Measurements from ENCODE around the gene PCNX3. TPM values are rescaled to one million over a fixed set of nuclear protein-coding genes. Genes with fewer than 3 reads are reported as not detected.

The PCNX3 gene
- total RNA-seq, 1 experiment from 2014 or later = 50.4 TPM

- ATAC-seq = no peak
Observed at GRCh38 chr11:65624931-65625627, 9.5 kb downstream of the PCNX3 start.

More at GRCh38 chr11:65624931-65625627, 9.5 kb downstream of the PCNX3 start:
- TF ChIP-seq SRF (IDR thresholded peaks at IDR 0.05; ENCODE audit: low read depth) (no peak), POLR2A (IDR thresholded peaks at IDR 0.05; ENCODE audit: borderline replicate concordance, extremely low read depth, insufficient read depth, insufficient read length) (no peak), RAD21 (IDR thresholded peaks at IDR 0.05; ENCODE audit: low read depth) (no peak), TCF7L2 (IDR thresholded peaks at IDR 0.05; ENCODE audit: borderline replicate concordance, extremely low read depth, insufficient read depth, insufficient read length) (no peak), ZBTB33 (IDR thresholded peaks at IDR 0.05; ENCODE audit: extremely low read depth, insufficient replicate concordance, low read length) (no peak), EZH2phosphoT487 (IDR thresholded peaks at IDR 0.05; ENCODE audit: borderline replicate concordance) (no peak), MAX (IDR thresholded peaks at IDR 0.05) (no peak), ATF3 (IDR thresholded peaks at IDR 0.05) (no peak), SP1 (IDR thresholded peaks at IDR 0.05; ENCODE audit: low read depth) (no peak), CTCF (IDR thresholded peaks at IDR 0.05 in 2 of 3, conservative IDR thresholded peaks at IDR 0.05 in 1 of 3; ENCODE audit: borderline replicate concordance in 1 of 3, insufficient read depth in 1 of 3, low read depth in 2 of 3, low read length in 2 of 3) (no peak), YY1 (IDR thresholded peaks at IDR 0.05; ENCODE audit: extremely low read depth, insufficient replicate concordance, low read depth, low read length) (no peak), EGR1 (IDR thresholded peaks at IDR 0.05; ENCODE audit: low read depth) (no peak), ZFX (IDR thresholded peaks at IDR 0.05) (no peak), ZNF274 (IDR thresholded peaks at IDR 0.05; ENCODE audit: low read depth, low read length) (no peak), EZH2 (IDR thresholded peaks at IDR 0.05) (no peak), JUND (IDR thresholded peaks at IDR 0.05) (no peak), SIN3A (IDR thresholded peaks at IDR 0.05; ENCODE audit: low read depth) (no peak), CBX3 (IDR thresholded peaks at IDR 0.05; ENCODE audit: low read depth) (no peak)
- Histone ChIP-seq H3K36me3 (ENCODE audit: control insufficient read depth in 1 of 2, insufficient read depth in 2 of 2, low read length in 2 of 2) (peaks cover 24 to 26% of the 10 kb centered on the region in 2 experiments; a peak in 3 of 4 replicates), H3K9me3 (ENCODE audit: control insufficient read depth in 1 of 2, insufficient read depth in 1 of 2, low read depth in 1 of 2, low read length in 2 of 2) (no peaks in the 10 kb centered on the region), H3K27ac (ENCODE audit: low read depth, low read length) (no peak overlapping the region; the same call in 1 of the 2 replicates), H3K4me2 (ENCODE audit: low read length) (no peak overlapping the region), H3K27me3 (ENCODE audit: insufficient read depth, low read length) (no peaks in the 10 kb centered on the region), H4K20me1 (ENCODE audit: insufficient read depth) (no peaks in the 10 kb centered on the region), H3K9ac (ENCODE audit: low read length) (no peak overlapping the region), H3K9me2 (ENCODE audit: insufficient read depth) (no peaks in the 10 kb centered on the region), H3K4me3 (replicated peaks in 1 of 2; ENCODE audit: low read depth in 1 of 2, low read length in 2 of 2) (no peak overlapping the region), H3K4me1 (ENCODE audit: control insufficient read depth in 1 of 2, insufficient read depth in 2 of 2, low read length in 2 of 2) (no peaks in the 10 kb centered on the region), H3K79me2 (ENCODE audit: insufficient read depth, low read length) (no peaks in the 10 kb centered on the region), H2AFZ (ENCODE audit: low read depth, low read length, poor library complexity, severe bottlenecking) (no peak overlapping the region)
- no peak for DNase-seq (ENCODE audit: low read depth, low spot score)
- ChIA-PET POLR2A (no interaction called here), CTCF (interaction anchor here (1.3 to 1.6 kb wide), 3 partner anchors 10 to 145 kb away, joined by 4 to 6 read pairs (median 4); partner anchors contain the start of genes PCNX3 and SIPA1), RAD21 (ENCODE audit: low non-redundant PET in 1 of 2, low total read pairs in 2 of 2, uncharacterized antibody in 2 of 2, unreplicated experiment in 2 of 2) (interaction anchor here in 1 of 2 experiments (0.6 to 0.8 kb wide), 2 partner anchors 39 to 71 kb away, joined by 3 to 6 read pairs; no protein-coding TSS in a partner anchor)
- intact Hi-C loops (cut with micrococcal nuclease) = no loop called here
- BruUV-seq (replicated peaks) = no TSS peak

Data from HCT116 (cell line).